Peyer's patch (tissue), 4 donors: ENCODE data around the gene TBX1.

ENCODE experiments used
- POLR2A ChIP-seq, 2 donors: fragments of 450-650 bp; IDR thresholded peaks; one replicate each; pipeline ENCODE4 v1.5.1; 2017; ENCODE audit warnings: antibody characterized with exemption in 2 of 2, mild to moderate bottlenecking in 2 of 2, moderate library complexity in 2 of 2
- TF ChIP-seq, protein P1 (sequence below), 6 experiments: fragments of 450-650 bp in 4 of 6; fragments of 200-600 bp in 2 of 6; sonication (generic) in 1 of 6; IDR thresholded peaks; one replicate each; pipeline ENCODE4 v1.5.1; 2017 to 2019; ENCODE audit warnings: antibody characterized with exemption in 6 of 6, mild to moderate bottlenecking in 3 of 6, moderate library complexity in 1 of 6

GRCh38 chr22:19782533-19782932, 22.0 kb downstream of the TBX1 start:
- TF ChIP-seq POLR2A (IDR thresholded peaks at IDR 0.05) = no peak
- TF ChIP-seq, protein P1, sequence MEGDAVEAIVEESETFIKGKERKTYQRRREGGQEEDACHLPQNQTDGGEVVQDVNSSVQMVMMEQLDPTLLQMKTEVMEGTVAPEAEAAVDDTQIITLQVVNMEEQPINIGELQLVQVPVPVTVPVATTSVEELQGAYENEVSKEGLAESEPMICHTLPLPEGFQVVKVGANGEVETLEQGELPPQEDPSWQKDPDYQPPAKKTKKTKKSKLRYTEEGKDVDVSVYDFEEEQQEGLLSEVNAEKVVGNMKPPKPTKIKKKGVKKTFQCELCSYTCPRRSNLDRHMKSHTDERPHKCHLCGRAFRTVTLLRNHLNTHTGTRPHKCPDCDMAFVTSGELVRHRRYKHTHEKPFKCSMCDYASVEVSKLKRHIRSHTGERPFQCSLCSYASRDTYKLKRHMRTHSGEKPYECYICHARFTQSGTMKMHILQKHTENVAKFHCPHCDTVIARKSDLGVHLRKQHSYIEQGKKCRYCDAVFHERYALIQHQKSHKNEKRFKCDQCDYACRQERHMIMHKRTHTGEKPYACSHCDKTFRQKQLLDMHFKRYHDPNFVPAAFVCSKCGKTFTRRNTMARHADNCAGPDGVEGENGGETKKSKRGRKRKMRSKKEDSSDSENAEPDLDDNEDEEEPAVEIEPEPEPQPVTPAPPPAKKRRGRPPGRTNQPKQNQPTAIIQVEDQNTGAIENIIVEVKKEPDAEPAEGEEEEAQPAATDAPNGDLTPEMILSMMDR (IDR thresholded peaks at IDR 0.05) = no peak
